Measurements from ENCODE around the gene HEMK1. TPM values are rescaled to one million over a fixed set of nuclear protein-coding genes. Genes with fewer than 3 reads are reported as not detected.

HEMK1 gene
- total and polyA plus RNA-seq, 9 donors = 6.8 to 35.3 (median 23.8) TPM

DNA sequence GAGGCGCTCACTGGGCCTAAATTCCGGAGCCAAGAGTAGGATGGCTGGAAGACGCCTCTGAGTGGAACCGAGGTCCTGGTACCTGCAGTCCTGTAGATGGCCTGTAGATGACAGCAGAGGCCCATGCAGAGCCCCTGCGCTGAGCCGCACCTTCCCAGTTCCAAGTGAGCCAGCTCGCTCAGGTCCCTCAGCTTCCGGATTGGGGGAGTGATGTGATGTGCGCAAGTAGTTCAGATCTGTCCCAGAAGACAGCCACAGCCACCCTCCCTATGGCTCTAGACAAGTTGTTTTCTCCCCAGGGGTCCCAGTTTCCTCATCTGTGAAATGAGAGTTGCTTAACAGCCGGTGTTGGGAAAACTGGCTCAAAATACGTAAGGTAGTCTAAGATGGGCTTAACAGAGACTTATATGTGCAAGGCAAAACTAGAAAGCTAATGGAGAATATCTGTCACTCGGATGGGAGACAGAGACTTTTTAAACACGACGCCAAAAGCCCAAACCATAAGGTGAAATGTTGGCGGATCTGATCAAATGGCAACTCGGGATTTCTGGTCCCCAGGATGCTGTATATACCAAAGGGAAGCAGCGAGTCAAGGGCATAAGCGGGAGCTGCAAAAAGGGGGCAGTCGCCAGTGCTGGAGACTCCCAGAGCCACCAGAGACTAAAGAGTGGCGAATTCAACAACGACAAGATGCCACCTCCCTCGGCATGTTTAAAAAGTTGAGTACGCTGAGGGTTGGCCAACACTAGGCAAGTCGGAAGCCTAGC is 46.9 kb downstream of the HEMK1 start:
- no peaks in the 10 kb centered on the region for H3K9me3 ChIP-seq
- 0 to 1% (median 0%) methylated on average over 24 of the region's 24 CpGs for WGBS, 3 donors
- peaks cover 11% of the 10 kb centered on the region for H3K4me1 ChIP-seq (ENCODE audit: insufficient read depth)
- no peaks in the 10 kb centered on the region for H3K36me3 ChIP-seq
- peak overlapping the region; percentile 54 for H3K4me3 ChIP-seq
- peak overlapping the region; percentile 50 to 85 for H3K27ac ChIP-seq
- no peaks in the 10 kb centered on the region for H3K27me3 ChIP-seq
- DNase-seq = peak; percentile 79 to 89 (median 86)
- TF ChIP-seq, protein P1, sequence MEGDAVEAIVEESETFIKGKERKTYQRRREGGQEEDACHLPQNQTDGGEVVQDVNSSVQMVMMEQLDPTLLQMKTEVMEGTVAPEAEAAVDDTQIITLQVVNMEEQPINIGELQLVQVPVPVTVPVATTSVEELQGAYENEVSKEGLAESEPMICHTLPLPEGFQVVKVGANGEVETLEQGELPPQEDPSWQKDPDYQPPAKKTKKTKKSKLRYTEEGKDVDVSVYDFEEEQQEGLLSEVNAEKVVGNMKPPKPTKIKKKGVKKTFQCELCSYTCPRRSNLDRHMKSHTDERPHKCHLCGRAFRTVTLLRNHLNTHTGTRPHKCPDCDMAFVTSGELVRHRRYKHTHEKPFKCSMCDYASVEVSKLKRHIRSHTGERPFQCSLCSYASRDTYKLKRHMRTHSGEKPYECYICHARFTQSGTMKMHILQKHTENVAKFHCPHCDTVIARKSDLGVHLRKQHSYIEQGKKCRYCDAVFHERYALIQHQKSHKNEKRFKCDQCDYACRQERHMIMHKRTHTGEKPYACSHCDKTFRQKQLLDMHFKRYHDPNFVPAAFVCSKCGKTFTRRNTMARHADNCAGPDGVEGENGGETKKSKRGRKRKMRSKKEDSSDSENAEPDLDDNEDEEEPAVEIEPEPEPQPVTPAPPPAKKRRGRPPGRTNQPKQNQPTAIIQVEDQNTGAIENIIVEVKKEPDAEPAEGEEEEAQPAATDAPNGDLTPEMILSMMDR (IDR thresholded peaks at IDR 0.05) = peak; percentile 94 to 99 (median 95)
- TF ChIP-seq POLR2A (IDR thresholded peaks at IDR 0.05) = no peak
- intact Hi-C loops (cut with DNase I) = loop anchor here in 3 of 4 donors (5.0 to 10.0 kb wide), 6 partner anchors 111 to 1329 kb away; partner anchors contain the start of genes MANF (in 2 of the 3), CACNA2D2 (in 1 of the 3), PARP3 (in 1 of the 3) and RBM15B (in 1 of the 3)

DNA sequence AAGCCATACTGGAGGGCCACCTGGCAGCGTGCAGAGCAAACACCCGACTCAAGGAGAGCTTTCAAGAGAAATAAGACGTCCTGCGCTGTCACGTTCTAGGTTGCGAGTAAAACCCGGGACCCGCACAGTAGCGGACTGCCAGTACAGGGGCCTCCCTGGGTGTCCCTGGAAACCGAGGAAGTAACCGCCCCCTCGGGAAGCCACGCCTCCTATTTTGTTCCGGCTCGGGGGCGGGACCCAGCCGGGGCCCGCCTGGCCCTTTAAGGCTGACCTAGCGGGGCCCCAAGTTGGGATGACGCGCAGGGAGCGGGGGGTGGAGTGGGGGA is 47.4 kb downstream of the HEMK1 start:
- no peaks in the 10 kb centered on the region for H3K9me3 ChIP-seq
- peak; percentile 93 to 97 (median 95) for DNase-seq
- 0 to 1% (median 0%) methylated on average over 13 to 22 of the region's 22 CpGs for WGBS, 3 donors
- H3K27ac ChIP-seq = peak overlapping the region; percentile 50 to 85
- H3K4me3 ChIP-seq = peak overlapping the region; percentile 54
- H3K36me3 ChIP-seq = no peaks in the 10 kb centered on the region
- no peaks in the 10 kb centered on the region for H3K27me3 ChIP-seq
- intact Hi-C loops (cut with DNase I) = loop anchor here in 3 of 4 donors (5.0 to 10.0 kb wide), 6 partner anchors 112 to 1328 kb away; partner anchors contain the start of genes MANF (in 2 of the 3), CACNA2D2 (in 1 of the 3), PARP3 (in 1 of the 3) and RBM15B (in 1 of the 3)
- TF ChIP-seq, protein P1 (IDR thresholded peaks at IDR 0.05) = no peak
- TF ChIP-seq POLR2A (IDR thresholded peaks at IDR 0.05) = peak; percentile 51
- peaks cover 11% of the 10 kb centered on the region for H3K4me1 ChIP-seq (ENCODE audit: insufficient read depth)

DNA sequence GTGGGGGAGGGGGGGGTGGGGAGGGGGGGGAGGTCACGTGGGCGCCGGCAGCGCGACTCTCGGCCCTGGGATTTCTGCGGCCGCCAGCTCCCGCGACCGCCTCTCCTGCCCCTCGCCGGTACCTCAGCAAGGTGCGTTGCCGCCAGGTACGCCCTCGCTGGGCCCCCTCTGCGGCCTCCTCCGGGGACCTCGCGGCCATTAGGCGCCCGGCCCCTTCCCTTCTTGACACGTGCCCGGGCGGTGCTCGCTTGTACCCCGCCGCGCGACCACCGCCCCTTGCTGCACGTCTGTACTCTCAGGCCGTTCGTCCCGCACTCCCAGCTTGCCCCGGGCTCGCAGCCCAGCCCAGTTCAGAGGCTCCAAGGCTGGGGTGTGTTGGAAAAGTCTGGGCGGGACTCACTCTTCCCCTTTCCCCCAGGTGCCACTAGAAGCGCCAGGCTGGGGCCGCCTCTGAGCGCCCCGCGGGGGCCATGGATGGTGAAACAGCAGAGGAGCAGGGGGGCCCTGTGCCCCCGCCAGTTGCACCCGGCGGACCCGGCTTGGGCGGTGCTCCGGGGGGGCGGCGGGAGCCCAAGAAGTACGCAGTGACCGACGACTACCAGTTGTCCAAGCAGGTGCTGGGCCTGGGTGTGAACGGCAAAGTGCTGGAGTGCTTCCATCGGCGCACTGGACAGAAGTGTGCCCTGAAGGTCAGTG is 47.9 kb downstream of the HEMK1 start, which contains the start of gene MAPKAPK3:
TSS of gene MAPKAPK3 (plus strand) at position 56 of the 696 bp plus-strand sequence. CDS start at position 471, 415 bp downstream.
- Histone ChIP-seq H3K4me1 (ENCODE audit: insufficient read depth) (peaks cover 11% of the 10 kb centered on the region), H3K27ac (peak within 1 kb of the TSS; percentile 50 to 85), H3K4me3 (peak within 1 kb of the TSS; percentile 54), H3K36me3 (no peaks in the 10 kb centered on the region), H3K27me3 (no peaks in the 10 kb centered on the region), H3K9me3 (no peaks in the 10 kb centered on the region)
- TF ChIP-seq, protein P1 (IDR thresholded peaks at IDR 0.05) = peak in 1 of 3 donors; percentile 28
- TF ChIP-seq EP300 (IDR thresholded peaks at IDR 0.05) (no peak), POLR2A (IDR thresholded peaks at IDR 0.05) (no peak)
- intact Hi-C loops (cut with DNase I) = loop anchor here in 3 of 4 donors (5.0 to 10.0 kb wide), 6 partner anchors 112 to 1328 kb away; partner anchors contain the start of genes MANF (in 2 of the 3), CACNA2D2 (in 1 of the 3), PARP3 (in 1 of the 3) and RBM15B (in 1 of the 3)
- WGBS, 3 donors = 1 to 2% (median 1%) methylated on average over 46 to 58 of the region's 58 CpGs
- DNase-seq = peak in 3 of 5 donors; percentile 58 to 73 (median 64)

DNA sequence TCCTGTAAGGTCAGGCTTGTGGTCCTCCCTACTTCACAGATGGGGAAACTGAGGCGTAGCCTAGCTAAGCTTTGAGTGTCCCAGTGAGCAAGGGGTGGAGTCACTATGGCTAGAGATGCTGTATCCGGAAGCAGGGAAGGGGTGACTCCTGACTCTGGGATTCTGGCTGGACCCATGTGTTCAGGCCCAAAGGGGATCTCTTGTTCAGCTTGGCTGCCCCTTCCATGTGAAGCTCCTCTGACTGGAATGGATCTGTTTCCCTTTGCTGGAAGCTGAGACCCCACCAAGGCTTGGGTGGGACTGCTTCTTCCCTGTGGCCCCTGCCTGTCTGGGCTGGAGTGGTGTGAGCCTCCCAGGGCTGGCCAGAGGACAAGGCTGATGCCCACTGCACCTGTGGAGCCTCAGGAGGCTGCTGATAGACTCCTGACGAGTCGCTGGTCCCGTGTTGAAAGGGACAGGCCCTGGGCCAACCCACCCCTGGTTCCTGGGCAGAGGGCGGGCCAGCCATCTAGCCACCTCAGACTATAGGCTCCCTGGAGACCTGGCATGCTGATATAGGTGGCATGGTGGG is 48.7 kb downstream of the HEMK1 start:
- Histone ChIP-seq H3K27me3 (no peaks in the 10 kb centered on the region), H3K27ac (peak overlapping the region; percentile 50 to 85), H3K9me3 (no peaks in the 10 kb centered on the region), H3K4me1 (ENCODE audit: insufficient read depth) (peaks cover 7% of the 10 kb centered on the region), H3K4me3 (peak overlapping the region; percentile 54), H3K36me3 (no peaks in the 10 kb centered on the region)
- DNase-seq = peak in 3 of 5 donors; percentile 48 to 54 (median 50)
- no peak for TF ChIP-seq POLR2A (IDR thresholded peaks at IDR 0.05)
- TF ChIP-seq, protein P1 (IDR thresholded peaks at IDR 0.05) = no peak
- TF ChIP-seq EP300 (IDR thresholded peaks at IDR 0.05) = no peak
- intact Hi-C loops (cut with DNase I) = loop anchor here in 3 of 4 donors (5.0 to 10.0 kb wide), 6 partner anchors 113 to 1327 kb away; partner anchors contain the start of genes MANF (in 2 of the 3), CACNA2D2 (in 1 of the 3), PARP3 (in 1 of the 3) and RBM15B (in 1 of the 3)
- WGBS, 3 donors = 61 to 77% (median 73%) methylated on average over 6 of the region's 6 CpGs
